GOT3 (cell line): ENCODE data around the gene GALNT11.
"Not testable (repeated sequence)": the region's sequence is repeated elsewhere in the genome, so short reads cannot be mapped to it uniquely, and the experiment has no call there.

ENCODE experiments used
- DNase-seq: peaks from one replicate; lab custom pipeline; 2025; ENCODE audit warnings: mixed read lengths; lab: John Stamatoyannopoulos, UW

Gene GALNT11

GRCh38 chr7:152025077-152025936, at the start of gene GALNT11:
Gene GALNT11, plus strand, starts transcription at chr7:152025674. Its CDS starts 68,554 bp downstream, at chr7:152094228.
- peak; percentile 58 for DNase-seq

GRCh38 chr7:151978616-151979015, 46.9 kb upstream of the GALNT11 start:
- DNase-seq = no peak

DNA sequence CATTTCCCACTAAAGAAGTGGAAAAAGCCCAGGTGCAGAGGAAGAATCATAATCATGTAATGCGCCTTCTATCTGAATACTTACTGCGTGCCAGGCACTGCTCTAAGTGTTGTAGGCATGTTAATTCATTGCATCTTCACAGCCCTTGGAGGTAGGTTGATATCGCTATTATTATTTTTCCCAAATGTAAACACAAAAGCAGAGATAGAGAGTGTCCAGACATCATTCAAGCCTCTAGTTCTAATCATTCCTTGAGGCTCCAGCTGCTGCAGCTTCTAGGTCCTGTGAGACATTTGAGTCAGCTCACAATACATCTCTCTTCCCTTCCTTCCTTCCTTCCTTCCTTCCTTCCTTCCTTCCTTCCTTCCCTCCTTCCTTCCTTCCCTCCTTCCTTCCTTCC, 44.3 kb upstream of the GALNT11 start:
- DNase-seq = no peak

GRCh38 chr7:151982806-151983205, 42.7 kb upstream of the GALNT11 start:
- no peak for DNase-seq

GRCh38 chr7:151984612-151985011, 40.9 kb upstream of the GALNT11 start:
- no peak for DNase-seq

- DNase-seq = no peak
These were observed 37.5 kb upstream of the GALNT11 start for GRCh38 chr7:151987748-151988529.

- no peak for DNase-seq
These were observed 33.1 kb upstream of the GALNT11 start for GRCh38 chr7:151992375-151992774.

DNA sequence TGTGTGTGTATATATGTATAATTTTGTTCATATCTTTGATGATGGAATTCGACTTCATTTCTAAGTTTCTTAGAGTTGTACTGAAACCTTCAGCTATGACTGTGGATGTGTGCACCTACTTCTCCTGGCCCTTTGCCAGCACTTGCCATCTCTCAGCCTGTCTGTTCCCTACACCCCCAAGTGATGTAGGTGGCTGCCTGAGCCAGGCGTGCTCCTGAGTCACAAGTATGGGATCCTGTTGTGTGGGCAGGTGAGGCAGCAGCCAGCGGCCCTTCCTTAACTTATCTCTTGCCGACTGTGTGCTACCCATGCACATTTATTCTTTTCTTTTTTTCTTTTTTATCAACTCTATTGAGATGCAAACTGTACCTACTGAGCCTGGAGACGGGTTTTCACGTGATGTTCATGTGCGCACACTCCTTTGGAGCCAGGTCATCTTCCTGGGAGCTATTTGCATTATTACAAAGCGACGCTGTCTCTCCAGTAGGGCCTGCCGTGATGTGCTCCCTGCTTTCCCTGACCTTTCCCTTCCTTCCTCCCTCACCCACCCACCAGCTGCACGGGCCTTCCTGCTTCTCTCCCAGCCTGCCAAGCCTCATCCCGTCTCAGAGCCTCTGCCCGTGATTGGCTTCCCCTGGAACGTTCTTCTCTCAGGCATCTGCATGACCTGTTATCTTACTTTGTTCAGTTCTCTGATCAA, 31.3 kb upstream of the GALNT11 start:
- no peak for DNase-seq

GRCh38 chr7:151999424-152000090, 25.9 kb upstream of the GALNT11 start:
- DNase-seq = no peak

GRCh38 chr7:152000191-152000590, 25.3 kb upstream of the GALNT11 start:
- no peak for DNase-seq

DNA sequence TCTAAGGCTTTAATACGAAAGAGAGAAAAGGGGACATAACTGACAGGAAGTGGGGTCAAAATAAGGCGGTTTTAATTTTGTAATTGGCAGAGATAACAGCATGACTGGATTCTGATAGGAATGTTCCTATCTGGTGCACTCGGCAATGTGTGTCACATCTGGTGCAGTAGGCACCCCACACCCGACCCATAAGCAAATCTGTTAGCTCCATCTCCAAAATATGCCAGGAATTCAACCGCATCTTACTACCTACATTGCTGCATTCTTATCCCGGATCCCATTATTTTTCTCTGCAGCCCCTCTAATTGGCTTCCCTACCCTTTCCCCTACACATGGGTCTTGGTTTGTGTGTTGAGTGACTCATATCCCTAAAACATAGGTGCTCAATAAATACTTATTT, 19.1 kb upstream of the GALNT11 start:
- no peak for DNase-seq

DNA sequence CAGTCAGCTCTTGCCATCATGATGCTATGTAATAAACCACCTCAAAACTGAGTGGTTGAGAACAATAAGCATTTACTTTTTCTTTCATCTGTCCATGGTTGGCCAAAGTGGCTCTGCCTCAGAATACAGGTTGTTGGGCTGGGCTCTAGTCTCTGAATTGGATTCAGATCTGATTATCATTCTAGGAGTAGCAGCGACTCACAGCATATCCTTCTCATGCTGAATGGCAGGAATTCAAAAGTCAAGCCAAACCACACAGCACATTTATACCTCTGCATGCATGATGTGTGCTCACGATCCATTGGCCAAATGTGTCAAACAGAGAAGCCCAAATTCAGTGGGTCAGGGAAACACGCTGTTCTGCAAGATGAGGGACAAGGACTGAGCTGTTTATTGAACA, 13.6 kb upstream of the GALNT11 start:
- DNase-seq = no peak

DNA sequence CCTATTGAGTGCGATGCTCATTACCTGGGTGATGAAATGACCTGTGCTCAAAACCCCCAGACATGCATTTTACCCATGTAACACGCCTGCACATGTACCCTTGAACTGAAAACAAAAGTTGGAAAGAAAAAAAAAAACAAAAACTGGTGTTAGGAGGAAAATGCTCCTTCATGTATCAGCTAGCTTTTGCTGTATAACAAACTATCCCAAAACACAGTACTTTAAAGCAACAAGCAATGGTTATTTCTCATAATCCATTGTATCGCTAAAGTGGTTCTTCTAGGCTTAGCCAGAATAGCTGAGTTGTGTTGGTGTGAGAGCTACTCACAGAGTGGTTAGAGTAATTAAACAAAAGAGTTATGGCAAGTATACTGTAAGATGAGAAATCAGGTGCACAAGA, 12.2 kb upstream of the GALNT11 start:
- DNase-seq = no peak

GRCh38 chr7:152013974-152014373, 11.5 kb upstream of the GALNT11 start:
- no peak for DNase-seq

DNA sequence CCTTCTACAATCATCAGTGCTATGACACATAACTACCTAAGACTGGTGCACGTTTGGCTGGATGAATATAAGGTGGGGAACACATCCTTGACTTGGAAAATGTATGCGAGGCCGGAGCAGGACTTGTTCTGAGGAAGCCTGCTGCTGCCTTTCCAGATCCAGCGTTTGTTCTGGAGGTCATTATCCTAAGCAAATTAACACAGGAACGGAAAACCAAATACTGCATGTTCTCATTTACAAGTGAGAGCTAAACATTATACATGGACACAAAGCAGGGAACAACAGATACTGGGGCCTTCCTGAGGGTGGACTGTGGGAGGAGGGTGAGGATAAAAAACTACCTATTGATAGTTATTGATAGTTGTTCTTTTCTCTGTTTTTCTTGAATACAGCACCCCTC, 10.8 kb upstream of the GALNT11 start:
- no peak for DNase-seq

- DNase-seq = no peak
These were observed 9.9 kb upstream of the GALNT11 start for GRCh38 chr7:152015600-152015999.

GRCh38 chr7:152016947-152017346, 8.5 kb upstream of the GALNT11 start:
- no peak for DNase-seq

DNA sequence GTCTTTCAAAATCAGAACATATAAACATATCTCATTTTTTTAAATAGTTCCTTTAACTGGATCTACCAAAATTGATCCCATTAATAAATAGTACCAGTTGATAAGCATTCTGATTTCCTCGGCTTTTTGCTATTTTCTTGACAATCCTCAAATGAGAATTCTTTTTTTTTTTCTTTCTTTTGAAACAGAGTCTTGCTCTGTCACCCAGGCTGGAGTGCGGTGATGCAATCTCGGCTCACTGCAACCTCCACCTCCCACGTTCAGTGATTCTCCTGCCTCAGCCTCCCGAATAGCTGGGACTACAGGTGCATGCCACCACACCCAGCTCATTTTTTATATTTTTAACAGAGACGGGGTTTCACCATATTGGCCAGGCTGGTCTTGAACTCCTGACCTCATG, 7.8 kb upstream of the GALNT11 start:
- DNase-seq = not testable (repeated sequence)

DNA sequence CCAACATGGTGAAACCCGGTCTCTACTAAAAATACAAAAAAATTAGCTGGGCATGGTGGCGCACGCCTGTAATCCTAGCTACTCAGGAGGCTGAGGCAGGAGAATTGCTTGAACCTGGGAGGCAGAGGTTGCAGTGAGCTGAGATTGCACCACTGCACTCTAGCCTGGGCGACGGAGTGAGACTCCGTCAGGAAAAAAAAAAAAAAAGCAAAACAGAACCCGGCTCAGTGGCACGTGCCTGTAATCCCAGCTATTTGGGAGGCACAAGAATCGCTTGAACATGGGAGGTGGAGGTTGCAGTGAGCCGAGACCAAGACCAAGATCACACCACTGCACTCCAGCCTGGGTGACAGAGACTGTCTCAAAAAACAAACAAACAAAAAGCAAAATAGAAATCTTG, 3.7 kb upstream of the GALNT11 start:
- not testable (repeated sequence) for DNase-seq

DNA sequence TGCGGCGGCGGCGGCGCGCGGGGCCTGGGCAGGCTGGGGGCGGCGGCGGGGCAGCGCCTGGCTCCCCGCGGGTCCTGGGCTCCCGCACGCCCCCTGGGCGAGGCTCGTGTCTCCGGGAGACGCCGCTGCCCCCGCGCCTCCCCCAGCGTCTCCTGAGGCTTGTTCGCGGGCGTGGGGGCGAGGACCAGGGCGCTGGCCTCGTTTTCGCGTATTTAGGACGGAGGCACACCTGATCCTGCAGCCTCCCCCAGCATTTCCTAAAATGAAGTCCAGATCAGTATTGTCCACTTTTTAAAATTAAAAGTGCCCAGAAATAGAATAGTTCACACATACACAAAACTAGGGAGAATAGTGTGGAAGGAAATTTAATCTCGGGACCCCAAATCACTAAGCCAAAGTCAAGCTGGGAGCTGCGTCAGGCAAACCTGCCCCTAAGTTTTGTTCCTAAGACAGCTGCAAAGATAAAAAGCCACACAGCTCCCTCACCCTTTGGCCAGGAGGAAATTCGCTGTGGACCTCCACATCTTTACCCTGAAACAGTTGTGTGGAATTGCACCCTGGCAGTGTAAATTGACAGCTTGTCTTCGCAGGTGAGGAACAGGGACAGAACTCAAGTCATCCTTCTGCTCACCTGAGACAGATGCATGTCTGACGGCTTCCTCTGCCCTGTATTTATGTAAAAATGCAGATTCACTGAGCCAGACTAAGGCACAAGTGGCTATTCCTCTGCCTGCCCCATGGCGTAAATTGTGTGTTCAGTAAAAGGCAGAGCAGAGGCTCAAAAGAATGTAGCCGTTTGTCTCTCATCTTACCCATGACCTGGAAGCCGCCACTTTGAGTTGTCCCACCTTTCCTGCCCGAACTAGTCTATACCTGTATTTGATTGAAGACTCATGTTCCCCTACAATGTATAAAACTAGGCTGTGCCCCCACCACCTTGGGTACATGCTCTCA, 740 bp downstream of the GALNT11 start:
- DNase-seq = no peak
